ENCODE measurements around the gene TMEM147. TPM values are rescaled to one million over a fixed set of nuclear protein-coding genes. Genes with fewer than 3 reads are reported as not detected.

The TMEM147 gene
- total RNA-seq, 1 experiment from 2014 or later = 126 TPM

GRCh38 chr19:35595928-35596327 is 50.5 kb downstream of the TMEM147 start:
- ChIA-PET CTCF (no interaction called here), POLR2A (no interaction called here)
- H3K27me3 Mint-ChIP-seq (ENCODE audit: insufficient read depth, unreplicated experiment) = no peaks in the 10 kb centered on the region
- H3K9me3 ChIP-seq = no peaks in the 10 kb centered on the region
- no peaks in the 10 kb centered on the region for H3K27me3 ChIP-seq (replicated peaks; ENCODE audit: control insufficient read depth, insufficient read depth, low read length)
- no peak overlapping the region for H3K4me3 Mint-ChIP-seq (ENCODE audit: unreplicated experiment)
- H3K36me3 ChIP-seq (ENCODE audit: control insufficient read depth, insufficient read depth, low read length) = no peaks in the 10 kb centered on the region
- H3K4me1 Mint-ChIP-seq (ENCODE audit: low read depth, unreplicated experiment) = peaks cover 9% of the 10 kb centered on the region
- H3K4me1 ChIP-seq = peaks cover 11% of the 10 kb centered on the region
- H3K9me3 Mint-ChIP-seq (ENCODE audit: unreplicated experiment) = peaks cover 13% of the 10 kb centered on the region
- intact Hi-C loops (cut with micrococcal nuclease; ENCODE audit: unreplicated experiment) = no loop called here
- H3K4me3 ChIP-seq (ENCODE audit: low read depth, low read length) = no peak overlapping the region
- no peak overlapping the region for H3K27ac Mint-ChIP-seq (ENCODE audit: unreplicated experiment)
- DNase-seq = no peak
- no peaks in the 10 kb centered on the region for H3K36me3 Mint-ChIP-seq (ENCODE audit: insufficient read depth, unreplicated experiment)
- TF ChIP-seq CTCF (IDR thresholded peaks at IDR 0.05; ENCODE audit: insufficient read depth in 1 of 2, low read depth in 1 of 2, low read length in 1 of 2, severe bottlenecking in 1 of 2, unreplicated experiment in 1 of 2) = no peak
- BruUV-seq (replicated peaks) = no TSS peak

- Mint-ChIP-seq H3K27ac (ENCODE audit: unreplicated experiment) (no peak overlapping the region), H3K4me1 (ENCODE audit: low read depth, unreplicated experiment) (peaks cover 9% of the 10 kb centered on the region), H3K36me3 (ENCODE audit: insufficient read depth, unreplicated experiment) (no peaks in the 10 kb centered on the region), H3K27me3 (ENCODE audit: insufficient read depth, unreplicated experiment) (no peaks in the 10 kb centered on the region), H3K9me3 (ENCODE audit: unreplicated experiment) (peaks cover 13% of the 10 kb centered on the region), H3K4me3 (ENCODE audit: unreplicated experiment) (no peak overlapping the region)
- ChIA-PET CTCF (no interaction called here), POLR2A (no interaction called here)
- no peak for TF ChIP-seq CTCF (IDR thresholded peaks at IDR 0.05; ENCODE audit: insufficient read depth in 1 of 2, low read depth in 1 of 2, low read length in 1 of 2, severe bottlenecking in 1 of 2, unreplicated experiment in 1 of 2)
- intact Hi-C loops (cut with micrococcal nuclease; ENCODE audit: unreplicated experiment) = no loop called here
- Histone ChIP-seq H3K27me3 (replicated peaks; ENCODE audit: control insufficient read depth, insufficient read depth, low read length) (no peaks in the 10 kb centered on the region), H3K36me3 (ENCODE audit: control insufficient read depth, insufficient read depth, low read length) (no peaks in the 10 kb centered on the region), H3K4me3 (ENCODE audit: low read depth, low read length) (no peak overlapping the region), H3K9me3 (no peaks in the 10 kb centered on the region), H3K4me1 (peaks cover 11% of the 10 kb centered on the region)
- no TSS peak for BruUV-seq (replicated peaks)
- DNase-seq = no peak
These were observed 51.1 kb downstream of the TMEM147 start for GRCh38 chr19:35596366-35596999.

Other genes starting within 250 kb of the TMEM147 start
- not detected in 2 replicates for gene CD22, start 216.4 kb upstream of the TMEM147 start, total RNA-seq (2022)
- not detected in 2 replicates for gene FFAR1, start 197.7 kb upstream of the TMEM147 start, total RNA-seq (2022)
- not detected in 2 replicates for gene FFAR3, start 187.2 kb upstream of the TMEM147 start, total RNA-seq (2022)
- not detected in 2 replicates for gene GPR42, start 174.6 kb upstream of the TMEM147 start, total RNA-seq (2022)
- not detected in 2 replicates for gene FFAR2, start 97.4 kb upstream of the TMEM147 start, total RNA-seq (2022)
- gene KRTDAP, start 55.2 kb upstream of the TMEM147 start, total RNA-seq (2022) = not detected in 2 replicates
- gene DMKN, start 32.0 kb upstream of the TMEM147 start, total RNA-seq (2022) = 341 and 354 TPM in 2 replicates
- gene SBSN, start 17.3 kb upstream of the TMEM147 start, total RNA-seq (2022) = not detected in 2 replicates
- gene GAPDHS, start 12.2 kb upstream of the TMEM147 start, total RNA-seq (2022) = not detected in 2 replicates
- gene ATP4A, start 18.0 kb downstream of the TMEM147 start, total RNA-seq (2022) = not detected in 2 replicates
- not detected in 2 replicates for gene PMIS2, start 40.5 kb downstream of the TMEM147 start, total RNA-seq (2022)
- 26.4 and 27.9 TPM in 2 replicates for gene HAUS5, start 67.1 kb downstream of the TMEM147 start, total RNA-seq (2022)
- 140 and 165 TPM in 2 replicates for gene RBM42, start 83.4 kb downstream of the TMEM147 start, total RNA-seq (2022)
- gene ETV2, start 96.1 kb downstream of the TMEM147 start, total RNA-seq (2022) = 0.77 and 1.3 TPM in 2 replicates
- 551 and 639 TPM in 2 replicates for gene COX6B1, start 102.7 kb downstream of the TMEM147 start, total RNA-seq (2022)
- gene UPK1A, start 120.9 kb downstream of the TMEM147 start, total RNA-seq (2022) = not detected in 2 replicates
- gene ZBTB32, start 158.9 kb downstream of the TMEM147 start, total RNA-seq (2022) = not detected in 2 replicates
- 54.2 and 62.6 TPM in 2 replicates for gene KMT2B, start 172.4 kb downstream of the TMEM147 start, total RNA-seq (2022)
- 10.1 and 11.3 TPM in 2 replicates for gene IGFLR1, start 196.8 kb downstream of the TMEM147 start, total RNA-seq (2022)
- 21.3 and 24.6 TPM in 2 replicates for gene U2AF1L4, start 199.8 kb downstream of the TMEM147 start, total RNA-seq (2022)
- gene PSENEN, start 200.0 kb downstream of the TMEM147 start, total RNA-seq (2022) = 70.2 and 70.5 TPM in 2 replicates
- gene LIN37, start 202.9 kb downstream of the TMEM147 start, total RNA-seq (2022) = 8.1 and 10.2 TPM in 2 replicates
- 0.48 and 0.81 TPM in 2 replicates for gene HSPB6, start 211.4 kb downstream of the TMEM147 start, total RNA-seq (2022)
- 34.6 and 37.0 TPM in 2 replicates for gene PROSER3, start 212.6 kb downstream of the TMEM147 start, total RNA-seq (2022)
- 17.8 and 18.3 TPM in 2 replicates for gene ARHGAP33, start 229.9 kb downstream of the TMEM147 start, total RNA-seq (2022)

All from Caco-2 (cell line).